GM19372 (cell line): Measurements from ENCODE around the gene MYB.
"Not testable (repeated sequence)": the region's sequence is repeated elsewhere in the genome, so short reads cannot be mapped to it uniquely, and the experiment has no call there.

ENCODE experiments used
- ATAC-seq: cut with Tn5 transposase; IDR thresholded peaks from one replicate; pipeline ENCODE4 v1.9.1; 2021; ENCODE audit warnings: mild to moderate bottlenecking, low read depth, moderate library complexity; ENCODE audit not compliant: unreplicated experiment

The MYB gene

DNA sequence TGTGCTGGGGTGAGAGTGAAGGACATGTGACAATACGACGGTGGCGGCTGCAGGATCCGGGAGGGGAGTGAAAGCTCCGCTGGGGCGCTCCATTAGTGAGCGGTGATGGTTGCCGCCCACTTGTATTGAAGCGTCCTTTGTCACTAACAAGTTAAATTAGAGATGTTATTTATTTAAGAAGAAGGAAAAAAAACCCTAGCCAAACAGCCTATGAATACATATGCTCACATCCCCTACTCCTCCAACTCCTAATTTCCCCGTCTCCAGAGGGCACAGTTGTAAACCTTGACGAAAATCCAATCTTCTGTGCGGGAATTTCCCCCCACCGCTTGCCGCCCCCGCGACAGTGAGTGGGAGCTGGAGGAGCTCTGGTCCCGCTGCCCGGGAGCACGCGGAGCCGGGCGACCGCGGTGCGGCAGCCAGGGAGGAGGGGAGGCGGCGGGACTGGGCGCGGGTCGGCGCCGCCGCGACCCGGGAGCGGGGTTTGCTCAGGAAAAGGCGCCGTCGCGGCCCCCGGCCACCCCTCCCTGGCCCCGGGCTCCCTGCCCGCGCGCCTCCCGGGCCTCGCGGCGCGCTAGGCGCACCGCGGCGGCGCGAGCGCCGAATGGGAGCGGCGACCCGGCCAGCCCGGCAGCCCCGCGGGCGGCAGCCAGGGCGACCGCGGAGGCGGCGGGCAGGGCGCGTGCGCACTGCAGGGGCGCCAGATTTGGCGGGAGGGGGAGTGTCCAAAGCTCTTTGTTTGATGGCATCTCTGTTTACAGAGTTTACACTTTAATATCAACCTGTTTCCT is at the start of gene MYB:
MYB (plus strand) TSS at position 767 of the 791 bp plus-strand sequence. CDS start 206 bp downstream, outside the sequence.
- ATAC-seq, result peak; percentile 34

DNA sequence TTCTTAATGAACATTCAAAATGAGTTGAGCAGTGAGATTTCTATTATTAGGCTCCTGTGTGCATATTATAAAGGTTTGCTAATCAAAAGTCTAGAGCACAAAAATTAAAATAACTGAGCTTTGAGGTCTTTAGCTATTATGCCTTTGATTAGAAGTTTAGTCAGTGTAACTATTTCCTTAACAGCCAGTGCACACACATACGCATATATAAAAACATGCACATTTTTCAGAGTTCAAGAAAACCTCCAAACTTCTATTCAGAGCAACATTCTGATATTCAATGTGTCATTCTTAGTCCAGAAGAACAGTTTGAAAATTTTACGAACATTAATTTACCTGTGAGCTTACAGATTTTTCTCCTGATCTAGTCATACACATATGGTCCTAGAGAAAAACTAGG is 48.3 kb upstream of the MYB start:
- no peak for ATAC-seq

GRCh38 chr6:135135835-135136234 is 45.3 kb upstream of the MYB start:
- no peak for ATAC-seq

- no peak for ATAC-seq
Observed at GRCh38 chr6:135137826-135138225, 43.3 kb upstream of the MYB start.

DNA sequence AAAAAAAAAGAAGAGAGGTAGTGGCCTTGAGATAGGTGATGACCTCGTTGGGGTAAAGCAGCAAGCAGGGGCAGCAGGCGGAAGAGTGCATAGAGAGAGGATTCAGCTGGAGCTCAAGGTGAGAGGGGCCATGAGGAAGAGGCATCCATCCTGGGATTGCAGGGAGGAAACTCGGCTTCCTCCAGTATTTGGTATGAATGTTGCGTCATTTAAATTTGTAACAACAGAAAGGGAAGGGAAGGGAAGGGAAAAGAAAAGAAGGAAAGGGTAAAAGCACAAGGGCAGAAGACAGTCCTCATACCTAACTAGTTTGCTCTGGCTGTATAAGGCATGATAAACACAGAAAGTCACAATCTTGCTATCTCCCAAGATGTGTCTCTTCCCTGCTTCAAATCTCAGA is 39.9 kb upstream of the MYB start:
- ATAC-seq, result no peak

GRCh38 chr6:135141728-135142127 is 39.4 kb upstream of the MYB start:
- no peak for ATAC-seq

- ATAC-seq, result not testable (repeated sequence)
Observed at GRCh38 chr6:135142232-135142631, 38.9 kb upstream of the MYB start.

DNA sequence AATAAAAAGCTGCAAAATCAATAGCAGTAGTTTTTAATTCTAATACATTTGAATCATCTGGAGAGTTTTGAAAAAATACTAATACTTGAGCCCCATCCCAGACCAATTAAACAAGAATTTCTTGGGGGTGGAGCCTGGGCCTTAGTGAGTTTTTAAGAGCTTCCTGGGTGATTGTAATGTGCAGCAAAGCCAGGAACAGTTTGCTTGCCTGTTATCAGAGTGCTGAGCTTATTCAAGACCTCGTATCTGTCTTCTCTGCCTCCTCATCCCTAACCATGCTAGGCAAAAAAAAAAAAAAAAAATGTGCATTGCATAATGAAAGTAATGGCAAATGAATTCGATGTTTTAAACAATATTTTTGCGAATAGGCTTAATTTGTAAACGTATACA is 36.4 kb upstream of the MYB start:
- ATAC-seq, result no peak

DNA sequence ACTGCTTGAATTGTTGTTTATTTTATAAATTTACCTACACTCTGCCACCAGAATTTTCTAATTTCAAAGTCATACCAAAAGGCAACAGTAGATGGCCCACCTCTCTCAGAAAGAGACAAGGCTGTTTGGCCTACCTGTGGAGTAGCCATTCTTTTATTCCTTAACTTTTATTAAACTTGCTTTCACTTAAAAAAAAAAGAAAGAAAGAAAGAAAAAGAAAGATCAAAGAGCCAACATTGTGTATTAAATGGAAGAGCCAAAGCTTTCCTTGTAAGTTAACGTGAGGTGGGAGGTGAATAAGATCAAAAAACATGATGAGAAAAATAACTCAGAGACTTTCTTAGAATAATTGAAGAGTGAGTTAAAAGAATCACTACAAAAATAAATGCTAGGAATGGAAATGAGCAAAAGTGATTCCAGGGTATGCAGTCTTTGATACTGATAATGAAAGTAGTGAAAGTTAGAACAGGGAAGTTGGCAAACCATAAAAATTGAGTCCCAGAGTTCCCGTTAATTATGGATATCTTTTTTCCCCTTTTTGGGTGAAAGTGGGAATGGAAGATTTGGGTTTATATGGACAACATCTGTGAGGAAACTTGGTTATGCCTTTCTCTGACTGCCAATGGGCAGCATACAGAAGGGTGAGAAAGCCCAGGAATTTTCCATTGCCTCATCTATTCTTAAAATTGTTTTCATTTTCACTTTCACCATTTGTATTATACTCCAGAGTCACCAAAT is 35.9 kb upstream of the MYB start:
- ATAC-seq, result no peak

DNA sequence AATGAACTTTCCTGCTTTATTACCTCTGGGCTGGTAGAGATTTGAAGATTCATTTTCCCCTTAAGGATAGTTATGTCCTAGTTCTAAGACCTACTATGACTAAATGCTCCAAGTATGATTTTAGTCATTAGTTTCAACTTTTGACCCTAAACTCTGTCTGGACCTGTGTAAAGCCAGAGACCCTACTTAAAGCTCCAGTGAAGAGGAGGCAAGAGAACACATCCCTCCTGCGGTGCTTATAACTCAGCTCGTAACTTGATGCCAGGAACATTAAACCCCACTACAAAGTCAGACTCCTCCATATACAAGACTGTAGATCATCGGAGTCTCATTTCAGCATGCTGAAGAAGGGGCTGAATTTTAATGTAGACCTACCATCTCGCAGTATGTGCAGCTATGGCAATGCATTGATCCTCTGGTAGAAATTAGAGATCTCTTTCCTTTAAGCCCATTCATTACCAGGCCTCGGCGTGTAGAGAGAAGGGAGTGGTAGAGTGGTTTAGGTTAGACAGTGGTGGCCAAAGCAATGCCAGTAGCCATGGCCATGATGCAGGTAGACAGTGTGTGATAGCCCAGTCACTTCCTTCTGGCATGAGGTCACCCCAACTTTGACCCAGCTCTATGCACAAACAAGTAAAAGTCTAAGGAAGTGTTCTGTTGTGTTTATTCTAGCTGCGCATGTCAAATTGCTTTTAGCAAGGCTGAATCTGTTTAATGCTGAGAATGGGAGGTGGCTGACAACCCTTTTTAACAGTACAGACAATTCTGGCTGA is 34.8 kb upstream of the MYB start:
- no peak for ATAC-seq

DNA sequence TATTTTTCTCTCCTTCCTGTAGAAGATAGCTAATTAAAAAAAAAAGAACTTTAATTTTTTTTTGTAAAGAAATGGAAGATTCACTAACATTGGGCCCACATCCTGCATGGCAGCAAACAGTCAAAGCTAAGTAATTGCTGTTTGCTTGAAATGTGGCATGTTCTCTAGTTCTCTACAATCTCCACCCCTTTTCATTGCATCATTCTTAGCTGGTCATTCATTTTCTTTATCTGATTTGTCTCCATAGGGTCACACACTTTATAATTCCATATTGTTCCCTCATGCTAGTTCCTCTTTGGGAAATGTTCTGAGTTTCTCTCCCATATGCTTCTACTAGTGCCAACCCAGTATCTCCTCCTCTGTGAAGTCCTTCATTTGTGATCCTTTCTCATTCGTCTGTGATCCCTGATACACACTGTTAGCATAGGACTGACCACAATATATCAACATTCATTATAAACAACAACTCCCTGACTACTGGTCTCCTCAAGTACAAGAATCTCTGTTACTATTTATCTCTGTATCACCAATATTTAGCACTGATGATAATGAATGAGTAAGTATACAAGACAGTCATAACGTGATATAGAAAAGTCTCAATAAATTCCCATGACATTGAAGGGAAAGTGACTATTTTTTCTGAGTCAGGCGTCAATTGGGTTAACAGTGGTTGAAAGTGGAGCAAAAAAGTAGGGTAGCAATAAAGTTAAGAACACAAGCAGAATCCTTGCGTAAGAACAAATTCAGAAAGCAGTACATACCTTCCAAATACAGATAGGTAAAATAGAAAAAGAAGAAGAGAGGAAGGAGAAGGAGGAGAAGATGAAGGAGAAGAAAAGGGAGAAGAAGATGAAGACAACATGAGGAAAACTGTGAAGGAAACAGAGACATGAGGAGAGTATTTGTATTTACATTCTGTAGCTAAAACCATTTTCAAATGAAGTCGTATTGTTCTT is 33.2 kb upstream of the MYB start:
- no peak for ATAC-seq

DNA sequence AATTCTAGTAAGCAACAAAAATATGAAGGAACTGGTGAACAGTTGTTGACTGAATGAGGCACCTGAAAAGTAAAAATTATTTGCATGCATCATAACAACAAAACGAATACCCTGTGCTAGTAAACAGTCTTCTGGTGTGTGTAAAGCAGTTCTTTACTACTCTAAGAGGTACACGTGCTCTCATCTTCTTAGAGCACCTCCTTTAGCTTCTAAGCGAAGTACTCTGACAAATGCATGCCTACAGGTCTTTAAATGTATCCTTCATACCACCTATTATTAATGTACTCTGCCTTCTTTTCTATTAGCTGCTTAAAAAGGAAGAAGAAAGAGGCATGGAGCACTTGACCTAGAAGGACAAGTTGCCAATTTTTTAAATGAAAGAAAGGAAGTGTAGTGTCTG is 32.2 kb upstream of the MYB start:
- ATAC-seq, result no peak

- no peak for ATAC-seq
Observed at GRCh38 chr6:135149376-135149775, 31.7 kb upstream of the MYB start.

DNA sequence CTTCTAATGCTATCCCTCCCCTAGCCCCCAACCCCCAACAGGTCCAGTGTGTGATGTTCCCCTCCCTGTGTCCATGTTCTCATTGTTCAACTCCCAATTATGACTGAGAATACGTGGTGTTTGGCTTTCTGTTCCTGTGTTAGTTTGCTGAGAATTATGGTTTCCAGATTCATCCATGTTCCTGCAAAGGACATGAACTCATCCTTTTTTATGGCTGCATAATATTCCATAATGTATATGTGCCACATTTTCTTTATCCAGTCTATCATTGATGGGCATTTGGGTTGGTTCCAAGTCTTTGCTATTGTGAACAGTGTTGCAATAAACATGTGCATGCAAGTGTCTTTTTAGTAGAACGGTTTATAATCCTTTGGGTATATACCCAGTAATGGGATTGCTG is 30.6 kb upstream of the MYB start:
- ATAC-seq, result not testable (repeated sequence)

GRCh38 chr6:135154125-135154524 is 27.0 kb upstream of the MYB start:
- ATAC-seq, result not testable (repeated sequence)

- no peak for ATAC-seq
Observed at GRCh38 chr6:135158397-135158796, 22.7 kb upstream of the MYB start.

- ATAC-seq, result no peak
Observed at GRCh38 chr6:135159531-135159930, 21.6 kb upstream of the MYB start.

DNA sequence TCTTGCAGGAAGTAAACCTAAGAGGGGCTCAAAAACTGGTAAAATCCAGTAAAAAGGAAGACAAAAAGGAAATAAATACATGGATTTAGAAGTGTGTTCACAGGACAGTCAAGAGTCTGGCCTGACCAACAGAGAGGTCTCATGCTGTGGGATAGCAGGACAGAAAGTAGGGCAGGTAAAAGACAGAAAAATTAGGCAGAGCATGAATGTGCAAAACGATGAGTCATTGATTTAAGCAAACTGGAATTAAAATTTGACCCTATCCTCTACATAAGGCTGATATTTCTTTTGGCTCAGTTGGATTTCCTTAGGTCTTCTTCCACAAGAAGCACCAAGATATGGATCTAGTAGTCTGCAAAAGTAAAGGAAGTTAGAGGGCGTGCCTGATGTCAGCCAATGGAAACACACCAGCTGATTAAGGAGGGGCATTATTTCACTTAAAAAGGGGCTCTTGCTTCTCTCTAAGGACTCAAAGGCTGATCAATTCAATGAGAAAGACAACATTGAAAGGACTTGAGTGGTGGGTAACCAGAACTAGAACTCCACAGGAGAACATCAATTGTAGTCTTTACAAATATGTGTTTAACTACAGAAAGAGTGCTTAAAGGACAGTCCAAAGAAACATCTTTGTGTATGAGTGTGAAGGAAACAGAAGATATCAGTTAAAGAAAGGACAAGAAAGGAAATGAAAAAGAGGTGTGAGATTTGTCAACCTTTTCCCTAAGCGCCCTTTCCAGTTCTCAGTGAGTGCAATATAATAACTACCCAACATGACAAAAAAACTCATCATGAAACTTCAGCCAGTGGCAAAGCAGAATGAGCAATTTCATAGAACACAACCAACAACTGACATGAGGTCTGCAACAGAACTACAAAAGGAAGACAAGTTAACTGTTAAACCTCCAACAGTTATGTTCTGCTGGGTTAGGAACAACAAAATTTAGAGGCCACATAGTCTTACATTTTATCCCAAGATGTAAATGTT is 19.4 kb upstream of the MYB start:
- no peak for ATAC-seq
